ENCODE data around the gene ASIC2.

The ASIC2 gene

GRCh38 chr17:33055171-33055611 is 237.9 kb downstream of the ASIC2 start:
- DNase-seq: no peak

DNA sequence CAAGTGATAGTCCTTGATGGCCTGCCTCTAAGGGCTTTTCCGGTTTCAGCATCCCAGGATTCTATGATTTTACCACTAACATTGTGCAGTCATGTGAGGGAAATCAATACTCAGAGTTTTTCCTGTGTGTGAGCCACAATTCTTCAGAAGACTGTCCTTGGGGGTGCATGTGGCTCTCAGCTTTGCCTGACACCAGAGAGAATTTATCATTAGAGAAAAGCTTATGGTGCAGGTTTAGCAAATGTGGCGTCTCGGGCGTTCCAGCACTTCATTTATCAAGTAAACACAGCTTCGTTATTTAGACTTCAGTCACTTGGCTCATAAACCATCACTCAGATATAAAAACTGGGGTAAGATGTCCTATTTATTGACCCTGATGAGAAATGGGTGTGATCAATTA is 238.7 kb downstream of the ASIC2 start:
- DNase-seq: no peak

DNA sequence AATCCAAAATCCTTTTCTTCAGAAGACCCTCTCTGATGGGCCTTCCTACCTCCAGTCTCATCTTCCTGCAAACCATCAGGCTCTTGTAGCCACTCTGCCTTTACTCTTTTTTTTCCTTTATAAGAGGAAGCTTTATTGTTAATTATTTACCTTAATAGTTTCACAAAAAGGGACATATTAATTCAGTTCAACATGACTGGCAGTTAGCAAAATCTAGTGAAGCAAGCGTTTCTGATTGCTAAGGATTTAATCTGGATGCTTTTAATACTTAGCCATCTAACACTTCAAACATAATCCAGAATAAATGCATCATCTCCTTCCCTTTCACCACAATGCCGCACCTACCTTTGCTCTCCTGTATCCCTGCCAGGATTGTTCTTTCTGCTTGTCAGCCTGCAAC is 239.4 kb downstream of the ASIC2 start:
- no peak for DNase-seq

GRCh38 chr17:33052856-33053255 is 240.2 kb downstream of the ASIC2 start:
- DNase-seq: no peak

DNA sequence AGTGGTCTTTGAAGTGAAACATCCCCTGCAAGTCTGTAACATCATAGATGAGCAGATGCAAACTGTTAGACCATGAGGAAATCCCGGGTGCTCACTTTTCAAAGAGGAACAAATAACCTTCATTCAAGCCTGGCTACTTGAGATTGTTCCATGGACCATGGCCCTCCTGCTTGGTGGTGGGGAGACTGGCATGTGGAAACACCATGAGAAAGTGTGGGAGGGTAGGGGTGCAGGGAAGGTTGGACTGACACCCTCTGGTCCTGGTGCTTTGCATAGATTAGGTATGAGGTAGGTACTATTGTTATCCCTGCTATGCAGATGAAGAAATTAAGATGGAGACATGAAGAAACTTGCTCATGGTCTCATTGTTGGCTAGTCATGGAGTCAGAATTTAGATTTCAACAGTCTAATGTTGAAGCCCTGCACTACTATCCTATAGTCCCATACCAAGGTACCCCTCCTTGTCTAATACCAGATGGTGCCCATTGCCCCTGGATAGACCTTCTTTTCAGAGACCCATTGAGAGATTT is 242.4 kb downstream of the ASIC2 start:
- no peak for DNase-seq

DNA sequence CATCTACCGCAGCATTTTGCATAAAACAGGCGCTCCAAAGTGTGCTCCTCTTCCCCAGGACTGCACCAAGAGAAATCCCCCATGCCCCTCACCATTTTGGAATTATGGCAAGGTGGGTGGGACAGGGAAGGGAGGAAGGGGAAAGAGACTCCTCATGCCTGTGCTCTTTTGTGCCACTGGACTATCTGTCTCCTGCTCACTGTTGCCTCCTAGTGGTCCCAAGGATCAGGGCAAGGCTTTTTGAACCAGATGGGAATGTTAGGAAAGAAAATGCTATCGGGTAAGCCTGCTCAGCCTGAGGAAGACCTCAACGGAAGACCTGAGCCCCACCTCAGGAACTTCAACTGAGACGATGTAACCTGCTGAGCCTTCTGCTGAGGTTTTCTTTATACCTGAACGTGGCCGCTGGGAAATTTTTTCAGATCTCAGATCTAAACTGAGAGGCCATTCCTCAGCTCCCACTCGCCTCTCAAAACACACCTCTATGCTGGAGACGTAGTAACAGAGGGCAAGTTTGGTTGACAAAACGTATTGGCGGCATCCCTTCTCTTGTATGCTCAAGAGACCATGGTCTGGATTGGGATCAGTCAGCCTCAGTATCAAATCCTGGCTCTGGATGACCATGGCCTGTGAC is 243.2 kb downstream of the ASIC2 start:
- peak; percentile 15 to 33 for DNase-seq

DNA sequence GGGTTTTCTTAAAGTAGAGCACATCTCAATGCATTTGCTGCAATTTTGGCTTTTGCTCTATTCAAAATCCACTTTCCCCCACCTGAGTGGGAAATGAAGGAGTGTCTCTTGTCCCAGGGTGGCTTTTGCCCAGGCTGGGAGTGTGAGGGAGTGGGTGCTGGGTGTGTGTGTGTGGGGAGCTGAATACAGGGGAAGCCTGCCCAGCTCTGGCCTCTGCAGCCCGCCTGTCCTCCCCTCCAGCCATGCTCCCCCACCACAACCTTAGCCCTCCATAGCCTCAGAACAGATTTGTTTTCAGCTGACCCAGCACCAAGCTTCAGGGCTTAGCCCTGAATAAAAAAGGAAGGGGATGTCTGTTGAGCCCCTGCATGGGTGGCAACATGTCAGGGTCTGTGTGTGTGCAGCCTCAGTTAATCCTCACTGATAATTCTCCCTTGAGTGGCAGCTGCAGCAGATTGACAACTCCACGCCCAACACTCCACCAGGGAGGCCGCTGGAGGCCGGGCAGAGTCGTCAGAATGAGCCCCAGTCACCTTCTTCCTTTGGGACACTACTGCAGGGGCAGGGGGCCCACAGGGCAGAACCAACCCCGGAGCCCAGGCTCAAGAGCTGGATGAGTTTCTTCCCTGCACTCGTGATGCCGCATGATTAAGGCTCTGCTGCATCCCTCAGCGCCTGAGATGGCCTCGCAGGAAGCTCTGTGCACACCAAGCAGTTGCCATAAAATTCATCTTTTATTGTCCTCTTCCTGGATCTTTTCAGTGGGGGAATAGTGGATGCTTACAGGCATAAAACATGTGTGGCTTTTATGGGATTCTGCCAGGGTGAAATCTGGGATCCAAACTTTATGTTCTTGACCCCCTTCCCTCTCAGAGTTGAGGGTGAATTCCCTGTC is 246.5 kb downstream of the ASIC2 start:
- no peak for DNase-seq

GRCh38 chr17:33045216-33045615 is 247.9 kb downstream of the ASIC2 start:
- DNase-seq: no peak

GRCh38 chr17:33044771-33045170 is 248.3 kb downstream of the ASIC2 start:
- no peak for DNase-seq

GRCh38 chr17:33040461-33040860 is 252.6 kb downstream of the ASIC2 start:
- DNase-seq: no peak

- no peak for DNase-seq
Measured at GRCh38 chr17:33039874-33040273, 253.2 kb downstream of the ASIC2 start.

DNA sequence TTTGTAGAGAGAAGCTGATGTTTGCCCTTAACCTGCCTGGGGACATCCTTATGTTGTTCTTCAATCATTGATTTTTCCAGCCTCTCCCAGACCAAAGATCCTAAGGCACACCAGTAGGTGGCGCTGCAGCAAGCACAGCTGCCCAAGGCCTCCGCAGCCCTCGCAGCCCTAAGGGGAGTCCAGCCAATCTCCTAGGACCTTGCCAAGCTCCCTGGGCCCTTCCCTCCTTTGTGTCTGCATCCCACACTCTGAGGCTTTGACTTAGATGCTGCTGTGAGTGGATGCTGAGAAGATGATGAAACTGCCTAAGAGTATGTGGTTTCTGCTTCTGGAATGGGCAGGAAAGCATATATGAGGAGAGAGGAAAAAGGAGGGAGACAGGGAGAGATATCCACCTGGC is 254.4 kb downstream of the ASIC2 start:
- DNase-seq: peak; percentile 7 to 28

GRCh38 chr17:33033176-33033575 is 259.9 kb downstream of the ASIC2 start:
- DNase-seq: no peak

DNA sequence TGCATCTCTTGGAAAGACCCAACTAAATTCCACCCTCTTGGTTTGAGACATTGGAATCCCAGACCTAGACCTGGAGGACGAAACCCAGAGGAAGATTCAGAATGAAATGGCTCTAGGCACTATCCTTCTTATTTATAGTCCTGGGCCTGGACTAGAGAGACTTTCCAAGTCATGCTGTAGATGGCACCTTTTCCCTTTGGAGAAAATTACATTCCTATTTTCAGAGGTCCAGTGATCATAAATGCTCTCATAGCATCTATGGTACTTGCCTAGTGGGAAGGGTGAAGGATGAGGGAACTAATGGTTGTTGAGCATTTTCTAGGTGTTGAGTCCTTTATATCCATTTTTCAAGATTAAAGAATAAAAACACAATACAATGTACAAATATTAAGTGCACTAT is 264.3 kb downstream of the ASIC2 start:
- DNase-seq: no peak

GRCh38 chr17:33028061-33028460 is 265.0 kb downstream of the ASIC2 start:
- DNase-seq: no peak

DNA sequence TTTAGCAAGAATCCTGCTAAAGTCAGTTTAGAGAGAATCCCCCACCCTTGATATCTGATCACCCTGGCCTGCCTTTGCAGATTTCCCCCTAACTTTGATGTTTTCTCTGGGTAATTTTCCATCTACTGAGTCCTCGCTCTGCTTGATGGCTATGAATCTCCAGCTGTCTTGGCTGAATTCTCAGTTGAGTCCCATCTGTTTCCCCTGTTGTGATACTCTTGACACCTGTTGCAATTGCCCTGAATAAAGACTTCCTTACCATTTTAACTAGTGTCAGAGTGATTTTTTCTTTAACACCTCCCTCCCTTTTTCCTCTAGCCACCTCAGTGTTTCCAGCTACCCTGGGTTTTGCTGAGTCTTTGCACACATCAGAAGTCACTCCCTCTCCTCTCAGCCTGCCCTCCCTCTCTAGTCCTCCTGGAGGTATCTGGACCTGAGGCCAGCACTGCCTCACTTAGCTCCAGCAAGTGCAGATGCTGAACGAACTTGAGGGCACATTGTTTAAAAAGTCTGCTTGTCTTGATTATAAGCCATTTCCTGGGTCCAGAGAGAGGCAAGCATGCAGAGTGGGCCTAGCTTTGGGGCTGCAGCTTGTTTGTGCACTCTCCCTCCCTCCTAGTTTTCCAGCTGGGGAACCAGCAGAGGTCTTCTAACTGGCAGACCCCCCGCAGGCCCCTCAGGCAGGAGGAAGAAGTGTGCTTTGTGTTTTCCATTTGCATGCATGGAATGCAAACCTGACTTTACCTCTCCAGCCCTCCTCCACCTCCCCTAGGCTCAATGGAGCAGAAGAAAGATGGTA is 268.2 kb downstream of the ASIC2 start:
- DNase-seq: no peak

DNA sequence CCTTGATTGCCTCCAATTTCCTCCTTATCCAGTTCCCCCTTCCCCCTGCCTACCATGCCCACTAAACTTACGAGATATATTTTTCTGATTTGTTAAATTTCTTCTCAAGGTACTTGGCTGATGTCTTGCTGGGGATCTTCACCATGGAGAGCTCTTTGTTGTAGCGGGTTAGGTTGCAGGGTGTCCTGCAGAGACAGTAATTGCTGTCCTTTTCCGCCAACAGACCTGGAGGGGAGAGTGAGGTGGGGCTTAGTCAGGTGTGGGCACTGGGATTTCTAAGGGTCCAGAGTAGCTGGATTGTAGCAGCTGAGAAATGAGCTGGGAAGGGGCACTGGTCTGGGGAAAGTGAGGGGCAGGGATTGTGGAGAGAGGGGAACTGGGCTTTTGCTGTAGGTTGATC is 269.3 kb downstream of the ASIC2 start:
- DNase-seq: no peak

DNA sequence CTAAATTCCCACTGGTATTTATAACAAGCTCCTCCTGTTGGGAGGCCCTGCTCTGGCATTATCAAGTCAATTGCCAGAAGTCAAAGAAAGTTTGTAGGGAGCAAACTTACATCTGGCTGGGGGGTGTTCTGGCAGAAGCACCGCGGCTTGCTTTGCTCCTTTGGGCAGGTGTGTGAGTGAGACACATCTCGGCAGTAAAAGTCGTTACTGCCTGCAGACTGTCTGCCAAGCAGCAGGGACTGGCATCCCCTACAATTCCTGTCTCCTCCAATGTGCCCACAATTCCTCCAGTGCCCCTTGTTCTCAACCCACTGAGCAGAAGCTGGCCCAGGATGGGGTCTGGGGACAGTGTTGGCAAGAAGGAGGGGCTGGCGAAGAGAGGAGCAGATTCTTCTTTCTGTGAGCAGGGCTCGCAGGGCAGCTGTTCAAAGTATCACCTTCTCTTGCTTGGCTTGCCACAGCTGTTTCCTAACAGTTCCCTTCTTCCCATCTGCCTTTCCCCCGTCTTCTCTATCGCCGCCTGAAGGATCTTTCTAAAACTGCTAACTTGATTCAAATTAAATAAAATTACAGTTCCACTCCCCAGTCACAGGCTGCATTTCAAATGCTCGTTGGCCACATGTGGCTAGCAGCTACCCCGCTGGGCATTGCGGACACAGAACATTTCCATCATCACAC is 271.2 kb downstream of the ASIC2 start:
- no peak for DNase-seq

GRCh38 chr17:33019161-33019890 is 273.8 kb downstream of the ASIC2 start:
- DNase-seq: no peak

DNA sequence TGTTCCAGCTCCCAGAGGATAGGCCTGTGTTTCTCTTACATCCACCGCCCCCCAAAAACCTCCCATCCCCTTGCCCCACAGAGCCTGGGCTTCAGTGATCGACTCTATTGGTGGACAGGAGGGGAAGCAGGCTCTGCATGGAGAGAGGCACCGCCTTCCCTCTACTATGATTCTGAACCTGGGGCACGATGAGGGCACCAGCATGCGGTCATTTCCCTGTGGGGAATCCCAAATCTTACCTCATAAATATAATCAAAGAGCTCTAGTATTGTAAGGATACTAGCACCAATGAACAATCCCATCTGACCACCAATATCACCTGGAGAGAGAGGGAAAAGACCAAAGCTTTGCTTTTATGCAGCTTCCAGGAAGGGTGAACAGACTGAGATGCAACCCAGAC is 275.7 kb downstream of the ASIC2 start:
- no peak for DNase-seq

DNA sequence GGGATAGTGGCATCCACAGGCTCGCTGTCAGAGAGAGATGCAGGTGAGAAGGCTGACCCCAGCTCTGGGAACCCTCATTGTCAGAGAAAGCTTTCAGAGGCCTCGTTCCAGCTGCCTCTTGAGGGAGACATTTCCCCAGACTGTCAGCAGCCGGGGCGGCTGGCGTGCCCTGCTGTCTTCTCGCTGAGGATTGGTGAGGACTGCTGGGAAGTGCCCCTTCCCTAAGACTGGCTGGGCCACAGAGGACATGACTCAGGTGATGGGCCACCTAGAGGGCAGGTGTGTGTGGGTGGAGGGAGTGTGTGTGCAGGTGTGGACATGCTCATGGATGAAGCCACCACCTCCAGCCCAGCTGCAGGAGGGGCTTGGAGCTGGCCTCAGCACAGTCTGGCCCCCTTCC is 276.2 kb downstream of the ASIC2 start:
- DNase-seq: no peak

All from AML-193 (cell line).